Fibroblast of pulmonary artery (primary cell): ENCODE measurements around the gene TAS2R39.
A peak's percentile ranks its signal among the peaks of the same experiment; 100 is the strongest.
"Not testable (repeated sequence)": the region's sequence is repeated elsewhere in the genome, so short reads cannot be mapped to it uniquely, and the experiment has no call there.

Experiments
- DNase-seq: peaks from one replicate; pipeline ENCODE4 v3.0.0-alpha.2; 2010; ENCODE audit warnings: low read depth
- H3K4me3 ChIP-seq: replicated peaks from 2 replicates; pipeline ENCODE4 v1.5.1; 2011; ENCODE audit warnings: low read depth, mild to moderate bottlenecking, control low read depth, low read length, moderate library complexity
- TF ChIP-seq, protein P1 (sequence below): IDR thresholded peaks from 2 replicates; pipeline ENCODE4 v1.5.1; 2011; ENCODE audit warnings: mild to moderate bottlenecking, control low read depth, low read length, inconsistent platforms; ENCODE audit errors: missing control alignments

Gene TAS2R39

DNA sequence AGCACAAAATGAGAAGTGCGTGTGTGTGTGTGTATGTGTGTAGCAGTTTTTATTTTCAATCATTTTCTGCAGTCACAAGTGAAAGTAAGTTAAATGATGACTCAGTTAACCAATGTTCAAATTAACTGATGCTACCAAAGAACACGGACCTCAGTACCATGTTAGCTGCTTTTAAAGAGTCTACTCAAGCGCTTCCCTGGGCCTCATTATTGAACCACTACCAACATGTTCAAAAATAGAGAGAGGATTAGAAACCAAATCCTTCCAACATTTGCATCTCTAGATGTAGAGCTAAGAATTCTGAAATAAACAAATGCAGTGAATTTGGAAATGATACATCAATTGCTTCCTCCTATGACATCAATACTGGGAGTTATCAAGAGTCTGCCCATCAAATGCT lies at the start of gene TAS2R39:
Gene TAS2R39, plus strand, starts transcription at position 396 of the 400 bp plus-strand sequence. Its CDS starts 0 bp downstream, at position 396.
- TF ChIP-seq, protein P1, sequence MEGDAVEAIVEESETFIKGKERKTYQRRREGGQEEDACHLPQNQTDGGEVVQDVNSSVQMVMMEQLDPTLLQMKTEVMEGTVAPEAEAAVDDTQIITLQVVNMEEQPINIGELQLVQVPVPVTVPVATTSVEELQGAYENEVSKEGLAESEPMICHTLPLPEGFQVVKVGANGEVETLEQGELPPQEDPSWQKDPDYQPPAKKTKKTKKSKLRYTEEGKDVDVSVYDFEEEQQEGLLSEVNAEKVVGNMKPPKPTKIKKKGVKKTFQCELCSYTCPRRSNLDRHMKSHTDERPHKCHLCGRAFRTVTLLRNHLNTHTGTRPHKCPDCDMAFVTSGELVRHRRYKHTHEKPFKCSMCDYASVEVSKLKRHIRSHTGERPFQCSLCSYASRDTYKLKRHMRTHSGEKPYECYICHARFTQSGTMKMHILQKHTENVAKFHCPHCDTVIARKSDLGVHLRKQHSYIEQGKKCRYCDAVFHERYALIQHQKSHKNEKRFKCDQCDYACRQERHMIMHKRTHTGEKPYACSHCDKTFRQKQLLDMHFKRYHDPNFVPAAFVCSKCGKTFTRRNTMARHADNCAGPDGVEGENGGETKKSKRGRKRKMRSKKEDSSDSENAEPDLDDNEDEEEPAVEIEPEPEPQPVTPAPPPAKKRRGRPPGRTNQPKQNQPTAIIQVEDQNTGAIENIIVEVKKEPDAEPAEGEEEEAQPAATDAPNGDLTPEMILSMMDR: no peak
- H3K4me3 ChIP-seq: no peak within 1 kb of the TSS
- no peak for DNase-seq

DNA sequence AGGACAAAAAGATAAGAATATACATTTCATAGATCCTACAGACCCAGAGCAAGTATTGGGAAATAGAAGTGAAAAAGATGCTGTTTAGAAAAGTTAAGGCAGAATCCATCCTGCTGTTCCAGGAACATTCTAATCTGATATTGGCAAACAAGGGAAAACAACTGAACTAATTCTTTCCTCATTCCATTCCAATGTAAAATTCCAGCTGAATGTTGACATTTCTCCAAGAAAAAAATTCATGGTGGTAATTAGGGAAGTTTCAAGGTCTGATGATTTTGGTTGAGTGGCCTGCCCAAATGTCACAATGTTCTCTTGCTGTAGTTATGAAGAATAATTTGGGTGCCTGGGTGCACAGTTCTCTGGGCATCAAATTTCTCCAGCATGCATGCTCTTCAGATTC lies 36.1 kb upstream of the TAS2R39 start:
- peak; percentile 43 for DNase-seq
- TF ChIP-seq, protein P1: no peak

DNA sequence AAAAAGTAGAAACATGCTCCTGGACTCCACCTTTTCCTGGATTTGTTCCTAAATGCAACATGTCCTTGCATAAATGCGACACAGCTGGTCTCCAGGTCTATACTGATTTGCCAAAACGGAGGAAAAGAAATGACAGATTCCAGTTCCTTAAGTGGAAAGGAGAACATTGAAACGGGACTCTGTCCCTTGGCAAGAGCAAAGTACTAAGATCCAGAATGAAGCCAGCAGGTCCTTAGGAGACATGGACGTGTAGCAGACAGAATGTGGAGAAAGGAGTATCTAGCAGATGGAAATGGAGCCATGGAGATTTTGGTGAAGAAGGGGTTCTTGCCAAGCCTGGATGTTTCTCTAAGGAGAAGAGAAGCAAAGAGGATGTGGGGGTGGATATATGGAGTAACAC lies 35.2 kb upstream of the TAS2R39 start:
- no peak overlapping the region for H3K4me3 ChIP-seq
- TF ChIP-seq, protein P1: no peak
- DNase-seq: no peak

More for the DNA sequence above, 36.1 kb upstream of the TAS2R39 start:
- H3K4me3 ChIP-seq: no peak overlapping the region

DNA sequence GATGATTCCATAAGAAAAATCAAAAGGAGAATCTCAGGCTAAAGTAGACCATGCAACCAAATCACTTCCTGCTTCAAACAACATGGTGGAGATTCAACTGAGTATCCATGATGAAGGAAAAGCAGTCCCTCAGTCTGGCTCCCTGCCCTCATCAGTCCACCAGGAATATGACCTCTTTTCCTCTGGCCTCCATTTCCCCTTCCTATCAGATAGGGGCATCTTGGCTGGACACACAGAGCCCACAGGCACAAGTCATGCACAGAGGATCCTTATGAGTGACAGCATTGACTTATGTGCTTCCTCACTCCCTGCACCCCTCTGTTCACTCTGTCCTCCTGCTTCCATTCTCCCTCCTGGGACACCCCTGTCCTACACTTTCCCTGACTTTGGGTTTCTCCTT lies 34.6 kb upstream of the TAS2R39 start:
- H3K4me3 ChIP-seq: no peak overlapping the region
- TF ChIP-seq, protein P1: no peak
- DNase-seq: no peak

DNA sequence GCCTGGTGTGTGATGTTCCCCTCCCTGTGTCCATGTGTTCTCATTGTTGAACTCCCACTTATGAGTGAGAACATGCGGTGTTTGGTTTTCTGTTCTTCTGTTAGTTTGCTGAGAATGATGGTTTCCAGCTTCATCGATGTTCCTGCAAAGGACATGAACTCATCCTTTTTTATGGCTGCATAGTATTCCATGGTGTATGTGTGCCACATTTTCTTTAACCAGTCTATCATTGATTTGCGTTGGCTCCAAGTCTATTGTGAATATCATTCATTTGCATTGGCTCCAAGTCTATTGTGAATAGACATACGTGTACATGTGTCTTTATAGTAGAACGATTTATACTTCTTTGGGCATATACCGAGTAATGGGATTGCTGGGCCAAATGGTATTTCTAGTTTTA lies 32.5 kb upstream of the TAS2R39 start:
- not testable (repeated sequence) for H3K4me3 ChIP-seq, DNase-seq

DNA sequence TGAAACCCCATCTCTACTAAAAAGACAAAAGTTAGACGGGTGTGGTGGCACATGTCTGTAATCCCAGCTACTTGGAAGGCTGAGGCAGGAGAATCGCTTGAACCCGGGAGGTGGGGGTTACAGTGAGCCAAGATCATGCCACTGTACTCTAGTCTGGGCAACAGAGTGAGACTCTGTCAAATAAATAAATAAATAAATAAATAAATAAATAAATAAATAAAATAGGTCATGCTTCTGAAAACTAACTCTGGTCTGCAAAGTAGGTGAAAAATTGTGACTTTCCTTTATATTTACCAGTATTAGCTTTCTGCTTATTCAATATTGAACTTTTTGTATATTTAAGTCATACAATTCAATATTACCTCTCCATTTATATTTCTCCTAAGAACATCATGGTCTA lies 24.6 kb upstream of the TAS2R39 start:
- H3K4me3 ChIP-seq: not testable (repeated sequence)

DNA sequence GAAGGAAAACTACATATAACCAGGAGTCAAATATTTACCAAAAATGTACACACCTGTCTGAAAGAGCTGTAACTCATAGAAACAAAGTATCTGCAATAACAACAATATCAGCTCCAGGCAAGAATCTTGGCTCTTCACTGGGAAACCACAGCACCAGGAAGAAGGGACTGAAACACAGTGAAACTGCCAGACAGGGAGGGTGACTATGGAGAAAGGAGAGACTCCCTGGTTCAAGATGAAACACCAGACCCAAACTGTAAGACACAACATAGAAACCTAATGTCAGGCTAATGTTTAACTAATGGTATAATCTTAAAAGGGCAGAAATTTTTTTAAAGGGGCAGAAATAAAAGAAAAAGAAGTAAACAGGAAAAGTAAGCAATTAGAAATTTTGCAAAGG lies 11.5 kb upstream of the TAS2R39 start:
- TF ChIP-seq, protein P1: no peak
- DNase-seq: no peak
- no peak overlapping the region for H3K4me3 ChIP-seq

More for the DNA sequence above, 24.6 kb upstream of the TAS2R39 start:
- not testable (repeated sequence) for DNase-seq

DNA sequence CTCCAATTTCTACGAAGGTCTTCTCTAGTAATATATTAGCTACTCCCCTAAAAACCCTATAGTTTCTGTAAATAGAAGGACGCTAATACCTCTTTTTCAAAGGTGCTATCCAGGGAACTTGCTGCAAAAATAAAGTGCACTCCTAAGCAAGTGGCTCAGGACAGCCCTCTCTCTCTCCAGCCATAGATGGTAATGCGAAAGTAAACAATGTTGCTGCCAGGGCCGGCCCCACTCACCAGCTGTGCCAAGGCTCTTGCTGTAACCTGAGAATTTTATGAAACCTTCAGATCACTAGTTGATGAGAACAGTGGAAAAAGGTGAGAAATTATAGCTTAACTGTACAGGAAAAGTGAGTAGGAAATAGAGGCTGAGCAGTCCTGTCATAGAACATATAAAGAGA lies 10.9 kb upstream of the TAS2R39 start:
- peak; percentile 31 for DNase-seq
- TF ChIP-seq, protein P1: no peak
- no peak overlapping the region for H3K4me3 ChIP-seq
